ENCODE measurements around the gene PGAP6. TPM values are rescaled to one million over a fixed set of nuclear protein-coding genes. Genes with fewer than 3 reads are reported as not detected.

Gene PGAP6, protein sequence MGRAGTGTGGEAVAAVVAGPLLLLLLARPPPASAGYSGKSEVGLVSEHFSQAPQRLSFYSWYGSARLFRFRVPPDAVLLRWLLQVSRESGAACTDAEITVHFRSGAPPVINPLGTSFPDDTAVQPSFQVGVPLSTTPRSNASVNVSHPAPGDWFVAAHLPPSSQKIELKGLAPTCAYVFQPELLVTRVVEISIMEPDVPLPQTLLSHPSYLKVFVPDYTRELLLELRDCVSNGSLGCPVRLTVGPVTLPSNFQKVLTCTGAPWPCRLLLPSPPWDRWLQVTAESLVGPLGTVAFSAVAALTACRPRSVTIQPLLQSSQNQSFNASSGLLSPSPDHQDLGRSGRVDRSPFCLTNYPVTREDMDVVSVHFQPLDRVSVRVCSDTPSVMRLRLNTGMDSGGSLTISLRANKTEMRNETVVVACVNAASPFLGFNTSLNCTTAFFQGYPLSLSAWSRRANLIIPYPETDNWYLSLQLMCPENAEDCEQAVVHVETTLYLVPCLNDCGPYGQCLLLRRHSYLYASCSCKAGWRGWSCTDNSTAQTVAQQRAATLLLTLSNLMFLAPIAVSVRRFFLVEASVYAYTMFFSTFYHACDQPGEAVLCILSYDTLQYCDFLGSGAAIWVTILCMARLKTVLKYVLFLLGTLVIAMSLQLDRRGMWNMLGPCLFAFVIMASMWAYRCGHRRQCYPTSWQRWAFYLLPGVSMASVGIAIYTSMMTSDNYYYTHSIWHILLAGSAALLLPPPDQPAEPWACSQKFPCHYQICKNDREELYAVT
- 38.4 and 44.5 TPM in 2 replicates for total RNA-seq

GRCh38 chr16:381789-382717, at the start of gene PGAP6:
Gene PGAP6, minus strand, starts transcription at chr16:381978. Its CDS starts 157 bp downstream, at chr16:381821.
- intact Hi-C loops (cut with micrococcal nuclease), result loop anchor here (1.0 to 5.0 kb wide), 4 partner anchors 12 to 145 kb away; partner anchors contain the start of genes CAPN15, DECR2 and MRPL28
- peak within 1 kb of the TSS; percentile 78 for H3K27ac Mint-ChIP-seq

DNA sequence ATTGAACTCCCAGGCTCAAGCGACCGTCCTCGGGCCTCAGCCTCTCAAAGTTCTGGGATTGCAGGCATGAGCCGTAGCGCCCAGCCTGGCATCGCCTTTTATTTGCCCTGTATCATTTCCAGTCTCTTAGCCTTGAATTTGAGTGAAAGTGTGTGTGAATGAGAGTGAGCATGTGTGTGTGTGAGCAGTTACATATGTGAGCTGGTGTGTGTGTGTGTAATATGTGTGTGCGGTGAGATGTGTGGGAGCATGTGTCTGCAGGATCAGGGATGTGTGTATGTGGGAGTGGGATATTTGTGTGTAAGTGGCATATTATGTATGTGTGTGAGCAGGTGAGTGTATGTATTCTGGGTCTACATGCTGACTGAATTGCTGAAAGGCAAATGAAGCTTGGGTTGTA, 49.1 kb upstream of the PGAP6 start:
- CTCF ChIA-PET, result no interaction called here
- ATAC-seq (ENCODE audit: low read depth) (no peak), DNase-seq (no peak)
- intact Hi-C loops (cut with micrococcal nuclease), result no loop called here
- no peak overlapping the region for H3K4me3 Mint-ChIP-seq
- no peaks in the 10 kb centered on the region for H3K27me3 Mint-ChIP-seq
- no peak overlapping the region for H3K27ac Mint-ChIP-seq
- TF ChIP-seq, protein P1, sequence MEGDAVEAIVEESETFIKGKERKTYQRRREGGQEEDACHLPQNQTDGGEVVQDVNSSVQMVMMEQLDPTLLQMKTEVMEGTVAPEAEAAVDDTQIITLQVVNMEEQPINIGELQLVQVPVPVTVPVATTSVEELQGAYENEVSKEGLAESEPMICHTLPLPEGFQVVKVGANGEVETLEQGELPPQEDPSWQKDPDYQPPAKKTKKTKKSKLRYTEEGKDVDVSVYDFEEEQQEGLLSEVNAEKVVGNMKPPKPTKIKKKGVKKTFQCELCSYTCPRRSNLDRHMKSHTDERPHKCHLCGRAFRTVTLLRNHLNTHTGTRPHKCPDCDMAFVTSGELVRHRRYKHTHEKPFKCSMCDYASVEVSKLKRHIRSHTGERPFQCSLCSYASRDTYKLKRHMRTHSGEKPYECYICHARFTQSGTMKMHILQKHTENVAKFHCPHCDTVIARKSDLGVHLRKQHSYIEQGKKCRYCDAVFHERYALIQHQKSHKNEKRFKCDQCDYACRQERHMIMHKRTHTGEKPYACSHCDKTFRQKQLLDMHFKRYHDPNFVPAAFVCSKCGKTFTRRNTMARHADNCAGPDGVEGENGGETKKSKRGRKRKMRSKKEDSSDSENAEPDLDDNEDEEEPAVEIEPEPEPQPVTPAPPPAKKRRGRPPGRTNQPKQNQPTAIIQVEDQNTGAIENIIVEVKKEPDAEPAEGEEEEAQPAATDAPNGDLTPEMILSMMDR (IDR thresholded peaks at IDR 0.05), result no peak
- H3K9me3 Mint-ChIP-seq, result no peaks in the 10 kb centered on the region
- peaks cover 23% of the 10 kb centered on the region for H3K4me1 Mint-ChIP-seq
- POLR2A ChIA-PET, result no interaction called here
- H3K36me3 Mint-ChIP-seq (ENCODE audit: low read depth), result peaks cover 14% of the 10 kb centered on the region

More at GRCh38 chr16:381789-382717, at the start of gene PGAP6:
- POLR2A ChIA-PET, result interaction anchor here (0.7 to 5.0 kb wide), 12 partner anchors 9 to 1832 kb away, joined by 3 to 61 read pairs (median 6); partner anchors contain the start of genes ANTKMT, AXIN1, DECR2 and FAM234A
- Mint-ChIP-seq H3K36me3 (ENCODE audit: low read depth) (no peaks in the 10 kb centered on the region), H3K27me3 (no peaks in the 10 kb centered on the region), H3K4me3 (peak within 1 kb of the TSS; percentile 89), H3K4me1 (peaks cover 33% of the 10 kb centered on the region), H3K9me3 (no peaks in the 10 kb centered on the region)
- ATAC-seq (ENCODE audit: low read depth), result peak; percentile 67
- TF ChIP-seq, protein P1 (IDR thresholded peaks at IDR 0.05), result no peak
- CTCF ChIA-PET, result interaction anchor here (1.1 to 1.3 kb wide), 3 partner anchors 10 to 19 kb away, joined by 3 to 4 read pairs (median 4); partner anchors contain the start of genes DECR2 and MRPL28
- peak; percentile 73 for DNase-seq

- Mint-ChIP-seq H3K27me3 (no peaks in the 10 kb centered on the region), H3K4me3 (peak overlapping the region; percentile 78), H3K27ac (no peak overlapping the region), H3K36me3 (ENCODE audit: low read depth) (peaks cover 9% of the 10 kb centered on the region), H3K4me1 (peaks cover 30% of the 10 kb centered on the region), H3K9me3 (no peaks in the 10 kb centered on the region)
- TF ChIP-seq, protein P1 (IDR thresholded peaks at IDR 0.05), result no peak
- intact Hi-C loops (cut with micrococcal nuclease), result no loop called here
- POLR2A ChIA-PET, result no interaction called here
- DNase-seq (no peak), ATAC-seq (ENCODE audit: low read depth) (no peak)
- CTCF ChIA-PET, result no interaction called here
Observed at GRCh38 chr16:427250-427649, 45.5 kb upstream of the PGAP6 start.

GRCh38 chr16:426906-427249, 45.1 kb upstream of the PGAP6 start:
- DNase-seq (no peak), ATAC-seq (ENCODE audit: low read depth) (no peak)
- ChIA-PET CTCF (interaction anchor here (1.2 to 2.2 kb wide), 2 partner anchors 25 to 26 kb away, joined by 3 to 7 read pairs; partner anchors contain the start of gene DECR2), POLR2A (no interaction called here)
- H3K4me1 Mint-ChIP-seq, result peaks cover 30% of the 10 kb centered on the region
- H3K27ac Mint-ChIP-seq, result no peak overlapping the region
- intact Hi-C loops (cut with micrococcal nuclease), result no loop called here
- H3K36me3 Mint-ChIP-seq (ENCODE audit: low read depth), result peaks cover 9% of the 10 kb centered on the region
- no peaks in the 10 kb centered on the region for H3K27me3 Mint-ChIP-seq
- peak overlapping the region; percentile 78 for H3K4me3 Mint-ChIP-seq
- TF ChIP-seq, protein P1 (IDR thresholded peaks at IDR 0.05), result no peak
- H3K9me3 Mint-ChIP-seq, result no peaks in the 10 kb centered on the region

Measured in activated B cell treated with CpG ODN at 0.5 μM for 24 hours (primary cell).